ENCODE data around the gene GAL3ST3.
A peak's percentile ranks its signal among the peaks of the same experiment; 100 is the strongest.

The GAL3ST3 gene

DNA sequence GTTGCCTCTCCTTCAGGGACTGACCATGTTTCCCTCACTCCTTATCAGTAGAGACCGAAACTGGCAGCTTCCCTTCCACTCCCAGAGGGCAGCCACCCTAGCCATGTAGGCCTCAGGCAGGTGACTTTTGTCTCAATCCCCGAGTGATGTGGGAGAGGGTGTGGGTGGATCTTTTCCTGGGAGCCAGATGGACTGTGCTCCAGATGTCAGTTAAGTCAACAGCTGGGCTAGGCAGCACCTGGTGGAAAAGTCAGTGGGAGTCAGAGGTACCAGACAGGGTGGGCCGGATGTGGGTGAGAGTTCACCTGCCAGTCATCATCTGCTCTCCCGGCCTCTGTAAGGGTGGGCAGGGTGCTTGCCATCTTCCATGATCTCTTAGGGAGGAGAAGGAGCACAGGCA is 44.8 kb downstream of the GAL3ST3 start:
- Histone ChIP-seq H3K27ac (ENCODE audit: low read depth, low read length) (no peak overlapping the region), H3K56ac (ENCODE audit: low read length) (no peak overlapping the region), H2BK5ac (ENCODE audit: low read length) (no peak overlapping the region), H3K9ac (ENCODE audit: low read length) (no peak overlapping the region), H3K79me2 (ENCODE audit: control insufficient read depth, insufficient read depth, low read length) (peaks cover 21% of the 10 kb centered on the region), H3K4me1 (ENCODE audit: control insufficient read depth, low read depth, low read length) (peaks cover 12% of the 10 kb centered on the region), H4K5ac (ENCODE audit: low read length) (no peak overlapping the region), H2AK5ac (ENCODE audit: low read length) (no peak overlapping the region), H3K18ac (ENCODE audit: low read length) (no peak overlapping the region), H2BK15ac (replicated peaks; ENCODE audit: low read depth) (no peak overlapping the region), H3K4me3 (ENCODE audit: low read length) (no peak overlapping the region), H4K8ac (ENCODE audit: low read depth, low read length) (no peak overlapping the region), H3K27me3 (ENCODE audit: insufficient read depth, low read length, poor library complexity) (no peaks in the 10 kb centered on the region), H3K4ac (ENCODE audit: low read depth, low read length) (no peak overlapping the region), H2BK120ac (ENCODE audit: low read depth, low read length) (no peak overlapping the region), H3K36me3 (ENCODE audit: control insufficient read depth, insufficient read depth, low read length) (peaks cover 12% of the 10 kb centered on the region), H3K23ac (ENCODE audit: low read length) (no peak overlapping the region), H3K4me2 (ENCODE audit: low read length) (no peak overlapping the region), H3K79me1 (ENCODE audit: low read length) (peaks cover 23% of the 10 kb centered on the region)
- no CpG with 5 or more reads among the region's 4 CpGs for WGBS (ENCODE audit: extremely low coverage, insufficient coverage, low lambda C conversion rate)
- no peak for DNase-seq

DNA sequence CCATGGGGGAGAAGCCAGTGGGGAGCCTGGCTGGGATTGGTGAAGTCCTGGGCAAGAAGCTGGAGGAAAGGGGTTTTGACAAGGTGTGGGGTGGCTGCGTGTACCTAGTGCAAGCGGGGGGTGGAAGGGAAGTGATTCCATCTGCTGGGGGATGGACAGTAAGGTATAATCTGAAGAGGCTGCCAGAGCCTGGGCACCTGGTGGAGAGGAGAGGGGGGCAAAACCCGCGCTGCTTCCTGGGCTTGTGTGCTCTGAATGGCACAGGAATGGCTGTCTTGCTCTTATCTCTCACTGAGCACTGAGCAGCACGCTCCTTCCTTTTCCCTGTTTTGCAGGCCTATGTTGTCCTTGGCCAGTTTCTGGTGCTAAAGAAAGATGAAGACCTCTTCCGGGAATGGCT is 45.7 kb downstream of the GAL3ST3 start:
- Histone ChIP-seq H2BK15ac (replicated peaks; ENCODE audit: low read depth) (no peak overlapping the region), H3K27ac (ENCODE audit: low read depth, low read length) (no peak overlapping the region), H2BK120ac (ENCODE audit: low read depth, low read length) (no peak overlapping the region), H3K23ac (ENCODE audit: low read length) (no peak overlapping the region), H2BK5ac (ENCODE audit: low read length) (no peak overlapping the region), H3K4me2 (ENCODE audit: low read length) (peak overlapping the region; percentile 41), H3K4me3 (ENCODE audit: low read length) (no peak overlapping the region), H3K27me3 (ENCODE audit: insufficient read depth, low read length, poor library complexity) (no peaks in the 10 kb centered on the region), H3K79me2 (ENCODE audit: control insufficient read depth, insufficient read depth, low read length) (peaks cover 21% of the 10 kb centered on the region), H3K18ac (ENCODE audit: low read length) (no peak overlapping the region), H3K4me1 (ENCODE audit: control insufficient read depth, low read depth, low read length) (peaks cover 10% of the 10 kb centered on the region), H3K56ac (ENCODE audit: low read length) (peak overlapping the region; percentile 98), H3K79me1 (ENCODE audit: low read length) (peaks cover 25% of the 10 kb centered on the region), H4K5ac (ENCODE audit: low read length) (no peak overlapping the region), H2AK5ac (ENCODE audit: low read length) (no peak overlapping the region), H3K36me3 (ENCODE audit: control insufficient read depth, insufficient read depth, low read length) (peaks cover 15% of the 10 kb centered on the region), H3K4ac (ENCODE audit: low read depth, low read length) (no peak overlapping the region), H4K8ac (ENCODE audit: low read depth, low read length) (no peak overlapping the region), H3K9ac (ENCODE audit: low read length) (peak overlapping the region; percentile 98)
- WGBS (ENCODE audit: extremely low coverage, insufficient coverage, low lambda C conversion rate): no CpG with 5 or more reads among the region's 6 CpGs
- DNase-seq: no peak

DNA sequence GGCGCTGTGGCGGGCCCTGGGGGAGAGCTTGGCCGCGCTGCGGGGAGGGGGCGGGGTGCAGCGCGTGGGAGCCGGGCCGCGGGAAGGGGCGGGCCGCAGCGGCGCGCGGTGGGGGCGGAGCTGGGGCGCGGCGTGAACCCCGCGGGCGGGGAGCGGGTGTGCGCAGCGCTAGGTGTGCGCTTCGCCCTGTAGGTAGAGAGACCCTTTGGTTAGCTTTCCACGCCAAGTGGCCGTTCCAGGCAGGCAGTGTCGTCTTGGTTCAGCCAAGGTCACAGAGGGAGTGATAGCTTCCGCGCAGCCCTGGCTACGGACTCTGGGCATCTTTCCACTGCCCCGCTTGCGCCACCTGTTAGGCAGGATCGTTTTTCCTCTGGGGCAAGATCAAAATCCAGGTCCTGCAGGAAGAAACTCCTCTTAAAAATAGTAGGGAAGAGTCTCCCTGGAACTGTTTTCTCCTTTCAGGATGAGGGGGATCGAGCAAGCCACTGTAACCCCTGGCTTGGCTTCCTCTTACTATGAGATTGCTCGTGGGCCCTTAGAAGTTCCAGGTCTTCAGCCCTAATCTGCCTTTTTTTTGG is 46.2 kb downstream of the GAL3ST3 start:
- Histone ChIP-seq H3K56ac (ENCODE audit: low read length) (peak overlapping the region; percentile 98), H2AK5ac (ENCODE audit: low read length) (no peak overlapping the region), H4K5ac (ENCODE audit: low read length) (no peak overlapping the region), H3K4me3 (ENCODE audit: low read length) (peak overlapping the region; percentile 96), H3K27ac (ENCODE audit: low read depth, low read length) (peak overlapping the region; percentile 98), H3K79me1 (ENCODE audit: low read length) (peaks cover 25% of the 10 kb centered on the region), H2BK5ac (ENCODE audit: low read length) (peak overlapping the region; percentile 45), H3K23ac (ENCODE audit: low read length) (no peak overlapping the region), H2BK15ac (replicated peaks; ENCODE audit: low read depth) (no peak overlapping the region), H3K27me3 (ENCODE audit: insufficient read depth, low read length, poor library complexity) (no peaks in the 10 kb centered on the region), H3K4me2 (ENCODE audit: low read length) (peak overlapping the region; percentile 41), H3K18ac (ENCODE audit: low read length) (peak overlapping the region; percentile 78), H3K79me2 (ENCODE audit: control insufficient read depth, insufficient read depth, low read length) (peaks cover 21% of the 10 kb centered on the region), H3K36me3 (ENCODE audit: control insufficient read depth, insufficient read depth, low read length) (peaks cover 18% of the 10 kb centered on the region), H3K4me1 (ENCODE audit: control insufficient read depth, low read depth, low read length) (peaks cover 10% of the 10 kb centered on the region), H4K8ac (ENCODE audit: low read depth, low read length) (no peak overlapping the region), H2BK120ac (ENCODE audit: low read depth, low read length) (no peak overlapping the region), H3K4ac (ENCODE audit: low read depth, low read length) (peak overlapping the region; percentile 75), H3K9ac (ENCODE audit: low read length) (peak overlapping the region; percentile 98)
- peak; percentile 40 for DNase-seq
- no CpG with 5 or more reads among the region's 40 CpGs for WGBS (ENCODE audit: extremely low coverage, insufficient coverage, low lambda C conversion rate)

DNA sequence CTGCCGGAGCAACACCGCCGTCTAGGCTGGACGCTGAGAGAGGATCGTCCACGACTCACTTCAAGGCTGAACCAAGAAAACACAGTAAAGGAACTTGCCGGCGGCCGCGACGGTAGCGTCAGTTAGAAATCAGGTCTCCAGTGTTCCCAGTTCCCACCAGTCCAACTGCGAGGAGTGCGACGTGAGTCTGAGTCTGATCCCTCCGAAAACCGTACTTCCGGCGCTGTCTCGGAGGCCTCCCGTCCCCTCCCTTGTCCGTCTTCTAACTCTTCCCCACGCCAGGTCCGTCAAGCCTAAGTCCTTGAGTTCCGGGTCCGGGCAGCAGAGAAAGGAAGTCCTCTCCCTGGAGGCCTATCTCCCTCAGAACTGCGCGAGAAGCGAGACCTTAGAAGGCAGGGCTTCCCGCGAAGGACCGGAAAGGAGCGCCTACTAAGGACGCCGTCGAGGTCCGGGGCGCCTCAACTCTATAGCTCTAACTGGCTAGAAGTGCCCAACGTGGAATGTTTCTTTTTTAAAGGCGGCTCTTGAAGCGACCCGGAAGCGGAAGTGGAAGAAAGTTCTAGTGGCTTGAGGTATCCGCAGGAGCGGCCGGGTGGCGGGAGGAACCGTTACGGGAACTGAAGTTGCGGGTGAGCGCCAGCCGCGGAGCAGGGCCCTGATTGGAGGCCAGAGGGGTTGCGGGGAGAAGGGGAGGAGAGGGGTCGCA is 46.9 kb downstream of the GAL3ST3 start, which contains the start of the genes BANF1 and EIF1AD:
BANF1 (plus strand) TSS at position 562 of the 706 bp plus-strand sequence. CDS start 748 bp downstream, outside the sequence.
EIF1AD (minus strand) TSS at position 216 of the 706 bp plus-strand sequence. CDS start 1,768 bp downstream, outside the sequence.
- Histone ChIP-seq H3K4me3 (ENCODE audit: low read length) (peak within 1 kb of the TSS; percentile 97), H3K4ac (ENCODE audit: low read depth, low read length) (peak within 1 kb of the TSS; percentile 75), H2BK5ac (ENCODE audit: low read length) (peak within 1 kb of the TSS; percentile 96), H3K18ac (ENCODE audit: low read length) (peak within 1 kb of the TSS; percentile 78), H3K79me1 (ENCODE audit: low read length) (peaks cover 25% of the 10 kb centered on the region), H4K8ac (ENCODE audit: low read depth, low read length) (no peak within 1 kb of the TSS), H3K27me3 (ENCODE audit: insufficient read depth, low read length, poor library complexity) (no peaks in the 10 kb centered on the region), H2BK120ac (ENCODE audit: low read depth, low read length) (no peak within 1 kb of the TSS), H3K9ac (ENCODE audit: low read length) (peak within 1 kb of the TSS; percentile 98), H3K79me2 (ENCODE audit: control insufficient read depth, insufficient read depth, low read length) (peaks cover 21% of the 10 kb centered on the region), H4K5ac (ENCODE audit: low read length) (no peak within 1 kb of the TSS), H3K4me2 (ENCODE audit: low read length) (peak within 1 kb of the TSS; percentile 84), H2AK5ac (ENCODE audit: low read length) (no peak within 1 kb of the TSS), H3K27ac (ENCODE audit: low read depth, low read length) (peak within 1 kb of the TSS; percentile 98), H3K36me3 (ENCODE audit: control insufficient read depth, insufficient read depth, low read length) (peaks cover 22% of the 10 kb centered on the region), H3K56ac (ENCODE audit: low read length) (peak within 1 kb of the TSS; percentile 98), H3K4me1 (ENCODE audit: control insufficient read depth, low read depth, low read length) (peaks cover 5% of the 10 kb centered on the region), H2BK15ac (replicated peaks; ENCODE audit: low read depth) (no peak within 1 kb of the TSS), H3K23ac (ENCODE audit: low read length) (peak within 1 kb of the TSS; percentile 73)
- DNase-seq: peak; percentile 99
- WGBS (ENCODE audit: extremely low coverage, insufficient coverage, low lambda C conversion rate): no CpG with 5 or more reads among the region's 55 CpGs

DNA sequence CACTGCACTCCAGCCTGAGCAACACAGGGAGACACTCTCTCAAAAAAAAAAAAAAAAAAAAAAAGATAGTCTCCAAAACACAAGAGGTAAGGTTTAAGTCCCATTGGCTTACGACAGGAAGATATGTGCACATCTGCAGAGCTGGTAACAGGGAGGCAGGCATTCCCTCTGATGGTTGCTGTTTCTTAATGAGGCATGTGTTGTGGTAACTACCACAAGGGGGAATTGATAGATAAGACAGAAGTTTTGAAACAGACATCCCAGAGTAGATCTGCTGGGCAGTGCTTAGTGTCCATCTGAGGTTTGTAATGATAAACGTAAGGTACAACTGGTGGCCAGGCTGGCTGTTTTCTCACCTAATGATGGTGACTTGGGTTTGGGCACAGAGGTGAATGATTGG is 51.7 kb downstream of the GAL3ST3 start:
- no peak overlapping the region for H3K23ac ChIP-seq (ENCODE audit: low read length)
- H3K9ac ChIP-seq (ENCODE audit: low read length): no peak overlapping the region
- no peaks in the 10 kb centered on the region for H3K27me3 ChIP-seq (ENCODE audit: insufficient read depth, low read length, poor library complexity)
- H3K4ac ChIP-seq (ENCODE audit: low read depth, low read length): no peak overlapping the region
- no peak overlapping the region for H2BK120ac ChIP-seq (ENCODE audit: low read depth, low read length)
- no peak overlapping the region for H3K4me3 ChIP-seq (ENCODE audit: low read length)
- H3K56ac ChIP-seq (ENCODE audit: low read length): no peak overlapping the region
- no peak overlapping the region for H2AK5ac ChIP-seq (ENCODE audit: low read length)
- H2BK15ac ChIP-seq (replicated peaks; ENCODE audit: low read depth): no peak overlapping the region
- H3K27ac ChIP-seq (ENCODE audit: low read depth, low read length): no peak overlapping the region
- WGBS (ENCODE audit: extremely low coverage, insufficient coverage, low lambda C conversion rate): no CpG with 5 or more reads among the region's 2 CpGs
- peaks cover 12% of the 10 kb centered on the region for H3K79me2 ChIP-seq (ENCODE audit: control insufficient read depth, insufficient read depth, low read length)
- H4K5ac ChIP-seq (ENCODE audit: low read length): no peak overlapping the region
- H3K79me1 ChIP-seq (ENCODE audit: low read length): peaks cover 14% of the 10 kb centered on the region
- no peak overlapping the region for H2BK5ac ChIP-seq (ENCODE audit: low read length)
- no peak overlapping the region for H3K18ac ChIP-seq (ENCODE audit: low read length)
- H4K8ac ChIP-seq (ENCODE audit: low read depth, low read length): no peak overlapping the region
- H3K36me3 ChIP-seq (ENCODE audit: control insufficient read depth, insufficient read depth, low read length): peaks cover 19% of the 10 kb centered on the region
- no peaks in the 10 kb centered on the region for H3K4me1 ChIP-seq (ENCODE audit: control insufficient read depth, low read depth, low read length)
- no peak overlapping the region for H3K4me2 ChIP-seq (ENCODE audit: low read length)
- DNase-seq: no peak
